ENCODE data around the gene IQCC.

Gene IQCC

DNA sequence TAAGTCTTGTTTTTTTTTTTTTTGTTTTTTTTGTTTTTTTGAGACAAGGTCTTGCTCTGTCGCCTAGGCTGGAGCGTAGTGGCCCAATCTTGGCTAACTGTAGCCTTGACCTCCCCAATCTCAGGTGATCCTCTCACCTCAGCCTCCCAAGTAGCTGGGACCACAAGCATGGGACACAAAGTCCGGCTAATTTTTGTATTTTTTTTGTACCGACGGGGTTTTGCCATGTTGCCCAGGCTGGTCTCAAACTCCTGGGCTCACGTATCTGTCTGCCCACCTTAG lies 51.7 kb downstream of the IQCC start:
- no peak for TF ChIP-seq CTCF (IDR thresholded peaks at IDR 0.05; ENCODE audit: insufficient read depth, low read depth, low read length, missing control alignments)
- peak overlapping the region; percentile 30 for H3K4me3 ChIP-seq (ENCODE audit: low read depth, low read length)

More for the DNA sequence above, 51.7 kb downstream of the IQCC start:
- DNase-seq (ENCODE audit: low read depth) = no peak

Measured in GM12865 (cell line).